ENCODE measurements around the gene MGAT3.

DNA sequence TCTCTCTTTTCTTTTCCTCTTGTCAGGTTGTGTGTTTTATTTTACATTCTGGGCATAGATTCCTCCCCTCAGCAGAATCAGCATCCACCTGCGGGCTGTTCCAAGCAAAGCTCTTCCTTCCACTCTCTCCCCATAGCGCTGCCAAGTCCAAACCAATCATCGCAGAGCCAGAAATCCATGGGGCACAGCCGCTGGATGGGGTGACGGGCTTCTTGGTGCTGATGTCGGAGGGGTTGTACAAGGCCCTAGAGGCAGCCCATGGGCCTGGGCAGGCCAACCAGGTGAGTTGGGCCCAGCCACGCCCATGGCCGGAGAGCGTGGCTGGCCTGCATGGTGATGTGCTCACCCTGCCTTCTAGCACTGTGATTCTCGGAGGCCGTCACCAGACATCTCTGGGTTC lies 35.1 kb upstream of the MGAT3 start:
- TF ChIP-seq, protein P1, sequence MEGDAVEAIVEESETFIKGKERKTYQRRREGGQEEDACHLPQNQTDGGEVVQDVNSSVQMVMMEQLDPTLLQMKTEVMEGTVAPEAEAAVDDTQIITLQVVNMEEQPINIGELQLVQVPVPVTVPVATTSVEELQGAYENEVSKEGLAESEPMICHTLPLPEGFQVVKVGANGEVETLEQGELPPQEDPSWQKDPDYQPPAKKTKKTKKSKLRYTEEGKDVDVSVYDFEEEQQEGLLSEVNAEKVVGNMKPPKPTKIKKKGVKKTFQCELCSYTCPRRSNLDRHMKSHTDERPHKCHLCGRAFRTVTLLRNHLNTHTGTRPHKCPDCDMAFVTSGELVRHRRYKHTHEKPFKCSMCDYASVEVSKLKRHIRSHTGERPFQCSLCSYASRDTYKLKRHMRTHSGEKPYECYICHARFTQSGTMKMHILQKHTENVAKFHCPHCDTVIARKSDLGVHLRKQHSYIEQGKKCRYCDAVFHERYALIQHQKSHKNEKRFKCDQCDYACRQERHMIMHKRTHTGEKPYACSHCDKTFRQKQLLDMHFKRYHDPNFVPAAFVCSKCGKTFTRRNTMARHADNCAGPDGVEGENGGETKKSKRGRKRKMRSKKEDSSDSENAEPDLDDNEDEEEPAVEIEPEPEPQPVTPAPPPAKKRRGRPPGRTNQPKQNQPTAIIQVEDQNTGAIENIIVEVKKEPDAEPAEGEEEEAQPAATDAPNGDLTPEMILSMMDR (IDR thresholded peaks at IDR 0.05): no peak
- no peak for TF ChIP-seq EP300 (IDR thresholded peaks at IDR 0.05)
- TF ChIP-seq POLR2A (IDR thresholded peaks at IDR 0.05): no peak
